Body of pancreas (tissue), 4 donors: Measurements from ENCODE around the gene COMT.

Experiments
- CTCF ChIP-seq, 7 experiments: fragments of 450-650 bp in 4 of 7; fragments of 200-600 bp in 3 of 7; sonication (generic) in 3 of 7; IDR thresholded peaks; one replicate each; pipeline ENCODE4 v1.5.1; 2016 to 2019; ENCODE audit warnings: antibody characterized with exemption in 7 of 7
- POLR2A ChIP-seq, 3 donors: fragments of 450-650 bp; IDR thresholded peaks; one replicate each; pipeline ENCODE4 v1.6.1; 2016; ENCODE audit warnings: antibody characterized with exemption in 3 of 3, mild to moderate bottlenecking in 2 of 3

- TF ChIP-seq POLR2A (IDR thresholded peaks at IDR 0.05) (no peak), CTCF (IDR thresholded peaks at IDR 0.05) (no peak)
Measured at GRCh38 chr22:19989725-19990067, 48.1 kb downstream of the COMT start.
